Activated B cell treated with CpG ODN at 0.5 μM for 24 hours (primary cell): Measurements from ENCODE around the gene WWP2. TPM values are rescaled to one million over a fixed set of nuclear protein-coding genes. Genes with fewer than 3 reads are reported as not detected.

Source experiments
- ATAC-seq: fragments of 200-7000 bp; cut with Tn5 transposase; one replicate; pipeline ENCODE4 v1.10.0; 2021; ENCODE audit warnings: low read depth, mild to moderate bottlenecking, moderate library complexity
- CTCF ChIA-PET: fragments of 350-600 bp; sonication (Branson Sonifier 250); formaldehyde crosslinking; loops from one replicate; lab custom pipeline; 2021; ENCODE audit warnings: antibody characterized with exemption; lab: Charles Lee
- POLR2A ChIA-PET: fragments of 350-600 bp; sonication (Branson Sonifier 250); formaldehyde crosslinking; loops from one replicate; lab custom pipeline; 2021; ENCODE audit warnings: antibody characterized with exemption; lab: Charles Lee
- DNase-seq: peaks from one replicate; pipeline ENCODE4 v3.0.0; 2022
- H3K27ac Mint-ChIP-seq: one replicate; pipeline ENCODE4 v1.8.0; 2020; ENCODE audit warnings: mixed read lengths
- H3K27me3 Mint-ChIP-seq: one replicate; pipeline ENCODE4 v1.8.0; 2021; ENCODE audit warnings: mixed read lengths
- H3K36me3 Mint-ChIP-seq: one replicate; pipeline ENCODE4 v1.8.0; 2021; ENCODE audit warnings: low read depth, mixed read lengths
- H3K4me1 Mint-ChIP-seq: one replicate; pipeline ENCODE4 v1.8.0; 2021; ENCODE audit warnings: mixed read lengths
- H3K4me3 Mint-ChIP-seq: one replicate; pipeline ENCODE4 v1.8.0; 2020; ENCODE audit warnings: mild to moderate bottlenecking, mixed read lengths
- H3K9me3 Mint-ChIP-seq: one replicate; pipeline ENCODE4 v1.8.0; 2020; ENCODE audit warnings: mixed read lengths
- intact Hi-C: fragments of 100-400 bp; cut with micrococcal nuclease; formaldehyde crosslinking; loops from one replicate; pipeline ENCODE4 v1.15.1; 2024
- total RNA-seq: library from RNA; stranded (reverse); gene quantifications from 2 replicates; pipeline ENCODE4 v1.2.3, GENCODE V29; 2022
- TF ChIP-seq, protein P1 (sequence below): fragments of 200-600 bp; IDR thresholded peaks from one replicate; pipeline ENCODE4 v1.8.0; 2022; ENCODE audit warnings: antibody characterized with exemption, mild to moderate bottlenecking

Gene WWP2
- total RNA-seq, 1 donor from 2014 or later: 80.8 TPM

DNA sequence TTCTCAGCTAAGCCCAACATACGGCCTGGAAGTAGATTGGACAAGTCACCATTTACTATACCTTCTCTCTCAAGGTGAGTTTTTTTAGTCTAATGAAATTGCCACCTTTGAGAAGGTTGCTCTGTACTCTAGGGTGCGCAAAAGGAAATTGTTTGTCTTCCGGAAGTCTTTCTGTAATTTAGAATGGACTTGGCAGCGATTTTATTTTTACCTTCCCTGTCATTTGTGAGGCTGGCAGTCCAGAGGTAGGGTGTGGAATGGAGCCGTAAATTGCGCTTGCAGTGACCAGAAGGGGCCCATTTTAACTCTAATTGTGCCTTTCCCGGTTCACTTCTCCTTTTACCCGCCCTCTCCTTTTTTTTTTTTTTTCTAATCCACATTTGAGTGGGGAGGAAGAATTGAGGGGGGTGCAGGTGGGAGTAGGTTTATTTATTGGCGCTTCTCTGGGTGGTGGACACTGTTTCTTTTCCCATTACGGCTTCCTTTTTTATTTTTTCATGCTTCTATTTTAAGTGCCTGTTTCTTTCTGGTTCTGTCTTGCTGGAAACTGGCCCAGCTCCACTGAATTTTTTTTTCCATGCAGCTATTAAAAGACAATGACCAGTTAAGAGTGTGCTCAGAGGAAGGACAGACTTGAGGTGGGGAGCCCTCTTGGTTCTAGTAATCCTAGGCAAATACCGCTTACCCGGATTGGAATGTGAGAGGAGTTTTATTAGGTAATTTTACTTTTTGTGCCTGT is 99.3 kb downstream of the WWP2 start:
- intact Hi-C loops: no loop called here
- Mint-ChIP-seq H3K27me3 (no peaks in the 10 kb centered on the region), H3K27ac (no peak overlapping the region), H3K4me3 (no peak overlapping the region), H3K4me1 (no peaks in the 10 kb centered on the region), H3K36me3 (peaks cover 37% of the 10 kb centered on the region), H3K9me3 (no peaks in the 10 kb centered on the region)
- DNase-seq: no peak
- ChIA-PET POLR2A (no interaction called here), CTCF (no interaction called here)
- TF ChIP-seq, protein P1, sequence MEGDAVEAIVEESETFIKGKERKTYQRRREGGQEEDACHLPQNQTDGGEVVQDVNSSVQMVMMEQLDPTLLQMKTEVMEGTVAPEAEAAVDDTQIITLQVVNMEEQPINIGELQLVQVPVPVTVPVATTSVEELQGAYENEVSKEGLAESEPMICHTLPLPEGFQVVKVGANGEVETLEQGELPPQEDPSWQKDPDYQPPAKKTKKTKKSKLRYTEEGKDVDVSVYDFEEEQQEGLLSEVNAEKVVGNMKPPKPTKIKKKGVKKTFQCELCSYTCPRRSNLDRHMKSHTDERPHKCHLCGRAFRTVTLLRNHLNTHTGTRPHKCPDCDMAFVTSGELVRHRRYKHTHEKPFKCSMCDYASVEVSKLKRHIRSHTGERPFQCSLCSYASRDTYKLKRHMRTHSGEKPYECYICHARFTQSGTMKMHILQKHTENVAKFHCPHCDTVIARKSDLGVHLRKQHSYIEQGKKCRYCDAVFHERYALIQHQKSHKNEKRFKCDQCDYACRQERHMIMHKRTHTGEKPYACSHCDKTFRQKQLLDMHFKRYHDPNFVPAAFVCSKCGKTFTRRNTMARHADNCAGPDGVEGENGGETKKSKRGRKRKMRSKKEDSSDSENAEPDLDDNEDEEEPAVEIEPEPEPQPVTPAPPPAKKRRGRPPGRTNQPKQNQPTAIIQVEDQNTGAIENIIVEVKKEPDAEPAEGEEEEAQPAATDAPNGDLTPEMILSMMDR: no peak
- ATAC-seq: no peak

DNA sequence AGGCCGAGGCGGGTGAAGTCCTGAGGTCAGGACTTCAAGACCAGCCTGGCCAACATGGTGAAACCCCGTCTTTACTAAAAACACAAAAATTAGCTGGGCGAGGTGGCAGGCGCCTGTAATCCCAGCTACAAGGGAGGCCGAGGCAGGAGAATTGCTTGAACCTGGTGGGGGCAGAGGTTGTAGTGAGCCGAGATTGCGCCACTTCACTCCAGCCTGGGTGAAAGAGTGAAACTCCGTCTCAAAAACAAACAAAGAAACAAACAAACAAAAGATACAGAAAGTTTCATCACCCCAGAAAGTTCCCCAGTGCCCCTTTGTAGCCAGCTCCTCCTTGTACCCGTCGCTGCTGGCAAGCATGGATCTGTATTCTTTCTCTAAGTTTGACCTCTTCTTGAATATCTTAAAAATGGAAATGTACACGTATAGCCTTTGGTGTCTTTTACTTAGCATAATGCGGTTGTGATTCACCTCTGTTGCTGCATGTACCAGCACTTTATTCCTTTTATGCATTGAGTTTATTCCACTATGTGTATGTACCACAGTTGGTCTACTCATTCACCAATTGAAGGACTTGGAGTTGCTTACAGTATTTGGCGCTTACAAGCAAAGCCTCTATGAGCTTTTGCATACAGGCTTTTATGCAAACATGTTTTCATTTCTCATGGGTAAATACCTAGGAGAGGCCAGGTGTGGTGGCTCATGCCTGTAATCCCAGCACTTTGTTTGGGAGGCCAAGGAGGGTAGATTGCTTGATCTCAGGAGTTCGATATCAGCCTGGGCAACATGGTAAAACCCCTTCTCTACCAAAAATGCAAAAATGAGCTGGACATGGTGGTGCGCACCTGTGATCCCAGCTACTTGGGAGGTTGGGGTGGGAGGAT is 101.5 kb downstream of the WWP2 start:
- no peaks in the 10 kb centered on the region for H3K4me1 Mint-ChIP-seq
- H3K9me3 Mint-ChIP-seq: no peaks in the 10 kb centered on the region
- DNase-seq (no peak), ATAC-seq (no peak)
- POLR2A ChIA-PET: no interaction called here
- no peaks in the 10 kb centered on the region for H3K27me3 Mint-ChIP-seq
- intact Hi-C loops: no loop called here
- H3K27ac Mint-ChIP-seq: no peak overlapping the region
- TF ChIP-seq, protein P1: no peak
- CTCF ChIA-PET: no interaction called here
- H3K36me3 Mint-ChIP-seq: peaks cover 31% of the 10 kb centered on the region
- no peak overlapping the region for H3K4me3 Mint-ChIP-seq

DNA sequence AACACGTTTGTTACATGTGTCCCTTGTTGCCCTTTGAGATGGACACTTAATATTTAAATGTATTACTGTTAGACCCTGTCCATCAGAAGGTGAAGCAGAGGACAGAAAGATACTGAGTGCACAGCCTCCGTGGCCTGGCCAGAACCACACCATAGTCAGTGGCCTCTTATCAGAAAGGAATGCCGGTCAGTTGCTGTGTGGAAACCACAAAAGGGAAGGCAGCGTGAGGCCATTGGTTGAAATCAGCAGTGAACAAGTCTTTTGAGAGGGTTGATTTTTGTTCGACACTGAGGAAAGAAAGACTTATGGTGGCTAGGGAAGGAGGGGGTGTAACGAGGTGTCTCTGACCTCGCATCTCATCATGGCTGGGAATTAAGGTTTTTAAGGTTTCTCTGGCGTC is 103.6 kb downstream of the WWP2 start:
- no peaks in the 10 kb centered on the region for H3K27me3 Mint-ChIP-seq
- ChIA-PET POLR2A (no interaction called here), CTCF (no interaction called here)
- H3K4me1 Mint-ChIP-seq: no peaks in the 10 kb centered on the region
- no peak overlapping the region for H3K27ac Mint-ChIP-seq
- no peak for ATAC-seq
- no peaks in the 10 kb centered on the region for H3K9me3 Mint-ChIP-seq
- H3K36me3 Mint-ChIP-seq: peaks cover 31% of the 10 kb centered on the region
- no peak overlapping the region for H3K4me3 Mint-ChIP-seq
- TF ChIP-seq, protein P1: no peak
- intact Hi-C loops: no loop called here
- no peak for DNase-seq

DNA sequence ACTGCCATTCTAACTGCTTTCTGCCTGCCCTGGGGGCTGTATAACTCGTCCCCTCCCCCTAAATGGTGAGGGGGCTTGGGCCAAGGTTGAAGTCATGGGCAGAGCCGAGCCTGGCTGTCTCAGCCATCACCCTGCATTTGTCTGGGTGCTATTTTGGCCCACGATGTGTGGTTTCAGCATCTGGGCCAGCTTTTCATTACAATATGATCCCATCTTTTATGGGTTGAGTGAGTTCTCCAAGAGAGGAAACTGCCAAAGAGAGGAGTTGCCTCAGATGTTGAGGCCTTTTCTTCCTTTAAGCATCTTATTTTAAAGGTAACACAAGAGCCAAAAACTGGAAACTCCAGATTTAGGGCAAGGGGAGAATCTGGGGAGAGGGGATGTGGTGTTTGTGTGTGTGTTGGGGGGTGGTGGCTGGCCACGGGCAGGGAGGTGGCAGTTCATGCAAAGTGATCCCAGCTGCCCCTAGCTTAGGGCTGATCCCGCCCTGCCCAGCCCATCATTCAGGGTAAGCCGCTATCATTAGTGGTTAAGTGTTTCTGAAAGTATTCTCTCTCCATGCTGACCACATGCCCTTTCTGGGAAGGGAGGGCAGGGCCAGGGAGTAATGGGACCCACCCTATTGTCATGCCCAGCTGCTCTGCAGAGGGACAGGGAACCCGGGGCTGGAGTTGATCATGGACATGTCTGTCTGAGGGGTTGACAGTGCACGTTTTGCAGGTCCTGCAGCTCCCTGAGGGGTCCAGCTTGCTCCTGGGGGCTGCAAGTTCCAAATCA is 105.8 kb downstream of the WWP2 start:
- ATAC-seq (no peak), DNase-seq (no peak)
- Mint-ChIP-seq H3K4me3 (no peak overlapping the region), H3K9me3 (no peaks in the 10 kb centered on the region), H3K36me3 (peaks cover 48% of the 10 kb centered on the region), H3K27ac (no peak overlapping the region), H3K27me3 (no peaks in the 10 kb centered on the region), H3K4me1 (no peaks in the 10 kb centered on the region)
- intact Hi-C loops: no loop called here
- POLR2A ChIA-PET: no interaction called here
- TF ChIP-seq, protein P1: no peak
- CTCF ChIA-PET: no interaction called here
